DOHH2 (cell line): ENCODE measurements around the gene GIMAP2.

Source experiments
- EZH2phosphoT487 ChIP-seq: fragments of 200-600 bp; sonication (generic); IDR thresholded peaks from 2 replicates; pipeline ENCODE4 v1.6.1; 2017; ENCODE audit warnings: borderline replicate concordance, mild to moderate bottlenecking, antibody characterized with exemption, low read length, moderate library complexity, mixed read lengths
- TF ChIP-seq, protein P1 (sequence below): fragments of 200-600 bp; sonication (generic); IDR thresholded peaks from one replicate; pipeline ENCODE4 v1.5.1; 2014; ENCODE audit warnings: antibody characterized with exemption, mild to moderate bottlenecking, low read depth, low read length; ENCODE audit not compliant: poor library complexity, severe bottlenecking

DNA sequence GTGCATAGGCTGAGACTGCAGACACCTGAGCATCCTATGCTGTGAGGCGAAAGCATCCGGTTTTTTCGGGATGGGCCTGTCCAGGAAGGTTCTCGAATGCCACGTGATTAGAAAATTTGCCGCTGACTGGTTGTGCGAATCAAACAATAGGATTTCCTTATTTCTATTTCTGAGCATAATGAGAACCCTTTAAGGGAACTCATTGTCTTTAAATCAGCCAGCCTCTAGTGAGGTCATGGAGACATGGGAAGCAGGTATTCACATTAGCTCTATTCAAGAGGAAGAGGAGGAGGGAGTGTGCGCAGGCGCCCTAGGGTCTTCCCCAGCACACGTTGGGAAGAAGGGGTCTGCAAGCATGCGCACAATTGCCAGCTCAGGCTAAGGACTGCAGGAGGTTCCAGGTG is 36.5 kb downstream of the GIMAP2 start:
- TF ChIP-seq, protein P1, sequence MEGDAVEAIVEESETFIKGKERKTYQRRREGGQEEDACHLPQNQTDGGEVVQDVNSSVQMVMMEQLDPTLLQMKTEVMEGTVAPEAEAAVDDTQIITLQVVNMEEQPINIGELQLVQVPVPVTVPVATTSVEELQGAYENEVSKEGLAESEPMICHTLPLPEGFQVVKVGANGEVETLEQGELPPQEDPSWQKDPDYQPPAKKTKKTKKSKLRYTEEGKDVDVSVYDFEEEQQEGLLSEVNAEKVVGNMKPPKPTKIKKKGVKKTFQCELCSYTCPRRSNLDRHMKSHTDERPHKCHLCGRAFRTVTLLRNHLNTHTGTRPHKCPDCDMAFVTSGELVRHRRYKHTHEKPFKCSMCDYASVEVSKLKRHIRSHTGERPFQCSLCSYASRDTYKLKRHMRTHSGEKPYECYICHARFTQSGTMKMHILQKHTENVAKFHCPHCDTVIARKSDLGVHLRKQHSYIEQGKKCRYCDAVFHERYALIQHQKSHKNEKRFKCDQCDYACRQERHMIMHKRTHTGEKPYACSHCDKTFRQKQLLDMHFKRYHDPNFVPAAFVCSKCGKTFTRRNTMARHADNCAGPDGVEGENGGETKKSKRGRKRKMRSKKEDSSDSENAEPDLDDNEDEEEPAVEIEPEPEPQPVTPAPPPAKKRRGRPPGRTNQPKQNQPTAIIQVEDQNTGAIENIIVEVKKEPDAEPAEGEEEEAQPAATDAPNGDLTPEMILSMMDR = no peak
- TF ChIP-seq EZH2phosphoT487 = no peak
